GM12801 (cell line): ENCODE data around the gene KCNG2.

Source experiments
- TF ChIP-seq, protein P1 (sequence below): IDR thresholded peaks from one replicate; pipeline ENCODE4 v1.5.1; 2011; ENCODE audit warnings: control low read depth; ENCODE audit not compliant: insufficient read length; ENCODE audit errors: extremely low read depth

The KCNG2 gene

DNA sequence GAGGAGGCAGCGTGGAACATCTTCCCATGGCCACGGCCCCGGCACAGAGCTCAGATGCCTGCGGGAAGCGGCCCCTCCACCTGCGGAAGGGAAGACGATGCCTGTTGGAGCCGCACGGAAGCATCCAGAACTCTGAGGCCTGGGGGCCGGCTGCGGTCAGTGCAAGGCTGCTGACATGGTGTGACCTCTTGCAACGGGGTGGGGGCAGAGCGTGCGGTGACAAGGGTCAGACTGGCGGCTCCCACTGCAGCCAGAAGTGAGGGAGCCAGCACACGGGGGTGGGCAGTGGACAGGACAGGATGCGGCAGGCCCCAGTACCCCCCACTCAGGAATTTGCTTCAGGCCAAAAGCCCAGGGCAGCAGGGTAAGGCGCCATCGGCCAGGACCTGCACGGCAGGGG, 104.9 kb downstream of the KCNG2 start:
- TF ChIP-seq, protein P1, sequence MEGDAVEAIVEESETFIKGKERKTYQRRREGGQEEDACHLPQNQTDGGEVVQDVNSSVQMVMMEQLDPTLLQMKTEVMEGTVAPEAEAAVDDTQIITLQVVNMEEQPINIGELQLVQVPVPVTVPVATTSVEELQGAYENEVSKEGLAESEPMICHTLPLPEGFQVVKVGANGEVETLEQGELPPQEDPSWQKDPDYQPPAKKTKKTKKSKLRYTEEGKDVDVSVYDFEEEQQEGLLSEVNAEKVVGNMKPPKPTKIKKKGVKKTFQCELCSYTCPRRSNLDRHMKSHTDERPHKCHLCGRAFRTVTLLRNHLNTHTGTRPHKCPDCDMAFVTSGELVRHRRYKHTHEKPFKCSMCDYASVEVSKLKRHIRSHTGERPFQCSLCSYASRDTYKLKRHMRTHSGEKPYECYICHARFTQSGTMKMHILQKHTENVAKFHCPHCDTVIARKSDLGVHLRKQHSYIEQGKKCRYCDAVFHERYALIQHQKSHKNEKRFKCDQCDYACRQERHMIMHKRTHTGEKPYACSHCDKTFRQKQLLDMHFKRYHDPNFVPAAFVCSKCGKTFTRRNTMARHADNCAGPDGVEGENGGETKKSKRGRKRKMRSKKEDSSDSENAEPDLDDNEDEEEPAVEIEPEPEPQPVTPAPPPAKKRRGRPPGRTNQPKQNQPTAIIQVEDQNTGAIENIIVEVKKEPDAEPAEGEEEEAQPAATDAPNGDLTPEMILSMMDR: no peak

- TF ChIP-seq, protein P1: no peak
Observed at GRCh38 chr18:79903071-79903635, 105.4 kb downstream of the KCNG2 start.

- TF ChIP-seq, protein P1: no peak
Observed at GRCh38 chr18:79903787-79904356, 106.1 kb downstream of the KCNG2 start.

- TF ChIP-seq, protein P1: no peak
Observed at GRCh38 chr18:79904357-79905147, 106.8 kb downstream of the KCNG2 start.

DNA sequence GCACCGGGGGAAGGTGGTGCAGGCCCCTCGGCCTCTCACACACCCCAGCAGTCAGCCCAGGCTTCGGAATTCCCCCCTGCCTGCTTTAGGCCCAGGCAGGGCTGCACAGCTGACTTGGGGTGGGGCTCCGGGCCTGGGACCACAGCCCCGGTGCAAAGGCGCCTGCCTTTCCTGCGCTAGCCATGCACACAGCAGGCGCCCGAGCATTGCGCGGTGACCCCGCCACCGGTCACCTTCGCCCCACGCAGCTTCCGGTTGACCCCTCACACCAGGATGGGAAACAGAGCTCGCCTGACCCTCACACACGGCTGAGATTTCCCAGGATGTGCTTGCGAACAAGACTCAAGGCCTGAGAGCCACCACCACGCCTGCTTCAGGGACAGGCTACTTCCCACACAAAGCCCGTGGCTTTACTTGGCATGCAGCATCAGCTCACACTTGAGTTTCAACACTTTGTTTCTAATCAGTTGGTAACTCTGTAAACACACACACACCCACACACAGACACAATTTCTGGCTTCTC, 107.7 kb downstream of the KCNG2 start:
- TF ChIP-seq, protein P1: no peak

GRCh38 chr18:79905993-79906392, 108.3 kb downstream of the KCNG2 start:
- TF ChIP-seq, protein P1: no peak

DNA sequence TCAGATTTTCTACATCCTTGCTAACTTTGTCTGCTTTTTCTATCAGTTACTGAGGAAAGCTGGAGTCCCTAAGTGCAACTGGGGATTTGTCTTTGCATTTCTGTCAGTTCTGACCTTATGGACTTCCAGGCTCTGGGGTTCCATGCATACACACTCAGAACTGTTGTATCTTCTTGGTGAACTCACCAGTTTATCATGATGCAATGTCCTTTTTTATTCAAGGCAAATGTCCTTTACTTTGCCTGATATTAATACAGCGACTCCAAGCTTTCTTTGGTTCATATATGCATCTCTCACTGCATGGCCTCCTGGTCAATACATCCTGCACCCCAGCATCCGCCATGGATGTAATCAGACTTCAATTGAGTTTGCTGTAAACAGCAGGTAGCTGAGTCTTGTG, 109.0 kb downstream of the KCNG2 start:
- TF ChIP-seq, protein P1: no peak
